ENCODE data around the gene NCAN.

Gene NCAN

DNA sequence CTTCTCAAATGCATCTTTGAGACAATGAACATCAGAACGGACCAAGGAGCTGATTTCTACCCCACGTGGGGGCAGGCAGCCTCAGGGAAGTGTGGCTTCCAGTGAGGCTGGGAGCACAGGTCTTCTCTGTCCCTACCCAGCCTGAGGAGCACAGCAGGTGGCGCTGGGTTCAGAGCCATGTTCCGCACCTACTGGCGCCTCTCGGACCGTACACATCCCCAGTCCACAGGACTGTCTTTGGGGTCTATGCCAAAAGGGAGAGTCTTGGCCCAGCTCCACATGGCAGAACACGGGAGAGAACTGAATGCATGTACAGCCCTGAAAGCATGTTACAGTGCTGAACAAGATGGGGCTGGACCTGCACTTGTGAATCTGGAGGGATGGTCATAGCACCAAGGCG lies 86.0 kb downstream of the NCAN start:
- no peak for DNase-seq

DNA sequence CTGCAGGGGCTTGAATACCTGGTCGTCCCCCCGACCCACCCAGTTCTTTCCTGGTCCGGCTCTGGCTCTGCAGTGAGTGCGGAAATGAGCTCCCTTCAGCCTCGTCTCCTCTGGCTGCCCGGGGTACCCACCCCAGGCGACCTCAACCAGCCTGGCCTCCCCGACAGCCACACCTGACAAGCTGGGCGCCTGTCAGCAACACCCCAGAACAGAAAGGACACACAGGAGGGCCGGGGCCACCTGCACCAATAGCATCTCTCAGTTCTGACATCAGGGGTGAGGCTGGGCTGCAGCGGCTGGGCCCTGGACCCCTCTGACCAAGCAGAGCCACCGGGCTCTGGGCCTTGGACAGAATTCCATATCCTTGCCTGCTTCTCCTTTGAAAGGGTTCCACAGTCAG lies 88.9 kb downstream of the NCAN start:
- DNase-seq: no peak

Data from HCEC 1CT (cell line).